Measurements from ENCODE around the gene RSAD2.

- TF ChIP-seq CTCF (IDR thresholded peaks at IDR 0.05) = no peak
- TF ChIP-seq POLR2A (IDR thresholded peaks at IDR 0.05) = no peak
- TF ChIP-seq POLR2AphosphoS5 (IDR thresholded peaks at IDR 0.05) = no peak
These were observed 65.9 kb downstream of the RSAD2 start for GRCh38 chr2:6943523-6943922.
